ENCODE results near the gene SLX4IP.

The SLX4IP gene

DNA sequence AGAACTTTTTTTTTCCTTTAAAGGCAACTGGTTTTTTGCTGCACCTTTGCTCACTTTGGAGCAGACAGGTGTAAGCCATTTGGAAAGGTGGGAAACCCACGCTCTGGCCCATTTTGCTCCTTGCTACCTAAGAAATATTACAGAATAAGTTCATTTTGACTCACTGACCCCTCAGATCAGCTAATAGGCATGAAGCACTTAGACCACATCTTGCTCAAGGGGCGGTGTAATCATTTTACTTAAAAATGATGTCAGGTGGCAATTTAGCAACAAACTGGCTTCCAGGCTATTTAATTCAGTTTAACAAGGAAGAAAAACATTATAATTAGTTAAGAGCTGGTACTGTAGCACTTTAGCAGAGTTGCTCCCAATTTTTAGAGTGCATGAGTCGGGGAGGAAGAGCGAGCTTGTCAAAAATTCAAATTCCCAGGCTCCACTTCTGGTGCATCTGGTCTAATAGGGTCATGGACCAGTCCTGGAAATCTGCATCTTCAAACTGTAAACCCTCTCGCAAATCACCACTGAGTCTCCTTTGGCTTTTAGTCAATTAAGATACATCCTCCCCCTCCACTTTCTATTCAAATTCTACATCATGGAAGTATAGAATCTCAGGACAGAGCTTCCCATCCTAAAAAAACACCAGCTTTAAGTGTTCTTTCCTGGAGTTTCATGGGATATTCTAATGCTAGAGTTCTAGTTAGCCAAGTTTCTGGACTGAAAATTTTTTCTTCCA is 200.5 kb downstream of the SLX4IP start:
- H3K27me3 ChIP-seq (ENCODE audit: control insufficient read depth in 1 of 2, insufficient read depth in 1 of 2, low read length in 2 of 2): no peaks in the 10 kb centered on the region
- no peak overlapping the region for H2BK120ac ChIP-seq (ENCODE audit: low read depth, low read length)
- H2AK5ac ChIP-seq (ENCODE audit: low read length, severe bottlenecking): no peak overlapping the region
- H4K91ac ChIP-seq (ENCODE audit: low read length): no peak overlapping the region
- no peak overlapping the region for H2BK12ac ChIP-seq (ENCODE audit: low read length in 2 of 2)
- H4K8ac ChIP-seq (ENCODE audit: low read length): no peak overlapping the region
- H3K4me2 ChIP-seq (ENCODE audit: low read length, poor library complexity, severe bottlenecking): no peak overlapping the region
- H3K23ac ChIP-seq (ENCODE audit: low read length in 2 of 2): no peak overlapping the region
- H2BK5ac ChIP-seq (ENCODE audit: low read depth, low read length, poor library complexity, severe bottlenecking): no peak overlapping the region
- peaks cover 21% of the 10 kb centered on the region for H3K4me1 ChIP-seq (ENCODE audit: control insufficient read depth, insufficient read depth, low read depth, low read length)
- peaks cover 12% of the 10 kb centered on the region for H3K79me1 ChIP-seq (replicated peaks; ENCODE audit: low read length, poor library complexity, severe bottlenecking)
- peaks cover 23 to 25% of the 10 kb centered on the region in 2 experiments for H3K36me3 ChIP-seq (ENCODE audit: control insufficient read depth in 1 of 2, insufficient read depth in 2 of 2, low read depth in 1 of 2, low read length in 2 of 2)
- no peak overlapping the region for H3K4me3 ChIP-seq (ENCODE audit: insufficient read depth in 1 of 2, low read depth in 1 of 2, low read length in 2 of 2)
- peak overlapping the region; percentile 49 for H3K9ac ChIP-seq (ENCODE audit: low read length)
- no peak overlapping the region for H2BK15ac ChIP-seq (ENCODE audit: low read depth, poor library complexity, severe bottlenecking)
- no peak overlapping the region for H3K4ac ChIP-seq (ENCODE audit: low read depth in 1 of 2, low read length in 2 of 2)
- over 99% methylated on average over 4 of the region's 5 CpGs for WGBS
- DNase-seq: no peak
- H2AFZ ChIP-seq (ENCODE audit: low read depth, low read length): no peak overlapping the region
- H3K18ac ChIP-seq (ENCODE audit: low read depth in 1 of 2, low read length in 2 of 2): no peak overlapping the region
- H3K14ac ChIP-seq (ENCODE audit: low read length in 2 of 2): no peak overlapping the region
- H3K9me3 ChIP-seq (ENCODE audit: control insufficient read depth, low read length): no peaks in the 10 kb centered on the region
- H3K27ac ChIP-seq (ENCODE audit: low read length, poor library complexity, severe bottlenecking): peak overlapping the region; percentile 27

DNA sequence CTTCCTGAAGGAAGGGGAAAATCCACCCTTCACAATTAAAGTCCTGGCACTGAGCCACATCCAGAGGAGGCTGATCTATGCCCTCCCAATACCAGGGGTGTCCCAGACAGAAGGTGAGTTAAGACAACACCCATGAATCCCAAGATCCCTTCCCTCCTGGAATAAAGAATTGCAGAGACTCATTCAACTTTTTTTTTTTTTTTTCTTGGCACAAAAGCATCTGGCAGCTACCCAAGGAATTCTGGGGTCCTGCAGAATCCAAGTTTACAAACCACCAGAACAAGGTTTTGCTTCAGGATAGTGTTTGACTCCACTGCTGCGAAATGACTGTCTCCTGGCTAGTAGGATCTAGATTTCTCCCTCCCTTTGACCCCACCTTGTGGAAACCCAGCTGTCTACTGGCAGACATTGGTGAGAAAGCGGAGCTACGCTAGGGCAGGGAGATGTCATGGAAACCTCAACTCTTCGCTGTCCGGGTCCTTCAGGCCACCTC is 201.3 kb downstream of the SLX4IP start:
- Histone ChIP-seq H3K4ac (ENCODE audit: low read depth in 1 of 2, low read length in 2 of 2) (no peak overlapping the region), H4K8ac (ENCODE audit: low read length) (no peak overlapping the region), H3K27ac (ENCODE audit: low read length, poor library complexity, severe bottlenecking) (no peak overlapping the region), H3K23ac (ENCODE audit: low read length in 2 of 2) (no peak overlapping the region), H3K27me3 (ENCODE audit: control insufficient read depth in 1 of 2, insufficient read depth in 1 of 2, low read length in 2 of 2) (no peaks in the 10 kb centered on the region), H3K14ac (ENCODE audit: low read length in 2 of 2) (no peak overlapping the region), H3K4me1 (ENCODE audit: control insufficient read depth, insufficient read depth, low read depth, low read length) (peaks cover 21% of the 10 kb centered on the region), H3K18ac (ENCODE audit: low read depth in 1 of 2, low read length in 2 of 2) (peak overlapping the region in 1 of 2 experiments; percentile 54), H2BK12ac (ENCODE audit: low read length in 2 of 2) (peak overlapping the region in 1 of 2 experiments; percentile 3), H3K4me2 (ENCODE audit: low read length, poor library complexity, severe bottlenecking) (no peak overlapping the region), H2BK120ac (ENCODE audit: low read depth, low read length) (no peak overlapping the region), H3K9me3 (ENCODE audit: control insufficient read depth, low read length) (no peaks in the 10 kb centered on the region), H2AK5ac (ENCODE audit: low read length, severe bottlenecking) (no peak overlapping the region), H3K4me3 (ENCODE audit: insufficient read depth in 1 of 2, low read depth in 1 of 2, low read length in 2 of 2) (peak overlapping the region in 1 of 2 experiments; percentile 6), H2AFZ (ENCODE audit: low read depth, low read length) (no peak overlapping the region), H2BK5ac (ENCODE audit: low read depth, low read length, poor library complexity, severe bottlenecking) (no peak overlapping the region), H4K91ac (ENCODE audit: low read length) (no peak overlapping the region), H2BK15ac (ENCODE audit: low read depth, poor library complexity, severe bottlenecking) (no peak overlapping the region), H3K79me1 (replicated peaks; ENCODE audit: low read length, poor library complexity, severe bottlenecking) (peaks cover 12% of the 10 kb centered on the region), H3K9ac (ENCODE audit: low read length) (no peak overlapping the region), H3K36me3 (ENCODE audit: control insufficient read depth in 1 of 2, insufficient read depth in 2 of 2, low read depth in 1 of 2, low read length in 2 of 2) (peaks cover 27 to 32% of the 10 kb centered on the region in 2 experiments)
- 95% methylated on average over 5 of the region's 5 CpGs for WGBS
- peak; percentile 43 for DNase-seq

DNA sequence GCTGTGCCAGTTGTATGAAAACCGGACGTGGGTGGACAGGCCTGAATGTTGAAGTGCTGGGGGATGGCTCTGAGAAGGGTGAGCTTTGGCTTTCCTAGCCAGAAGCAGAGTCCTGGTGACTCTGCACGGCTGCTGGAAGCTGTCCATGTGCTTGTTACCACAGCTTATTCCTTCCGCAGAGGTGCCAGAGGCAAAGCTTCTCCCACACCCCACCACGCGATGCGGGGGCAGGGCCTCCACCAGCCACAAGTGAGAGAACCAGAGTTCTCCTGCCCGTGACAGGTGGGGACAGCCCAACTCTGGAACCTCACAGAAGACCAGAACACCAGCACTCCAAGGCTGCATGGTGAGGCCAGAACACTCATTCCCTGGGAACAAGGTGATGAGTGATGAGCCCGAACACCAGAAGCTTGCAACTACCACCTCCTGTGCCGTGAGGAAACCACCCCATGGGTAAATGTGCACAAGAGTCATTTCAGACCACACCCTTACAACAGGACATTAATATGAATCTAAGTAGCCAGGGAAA is 202.0 kb downstream of the SLX4IP start:
- H3K4me1 ChIP-seq (ENCODE audit: control insufficient read depth, insufficient read depth, low read depth, low read length): peaks cover 23% of the 10 kb centered on the region
- 97% methylated on average over 10 of the region's 10 CpGs for WGBS

GRCh38 chr20:10637563-10637962 is 202.5 kb downstream of the SLX4IP start:
- peaks cover 38 to 44% of the 10 kb centered on the region in 2 experiments for H3K36me3 ChIP-seq (ENCODE audit: control insufficient read depth in 1 of 2, insufficient read depth in 2 of 2, low read depth in 1 of 2, low read length in 2 of 2)
- no peak overlapping the region for H2AK5ac ChIP-seq (ENCODE audit: low read length, severe bottlenecking)
- H2AFZ ChIP-seq (ENCODE audit: low read depth, low read length): no peak overlapping the region
- peaks cover 12% of the 10 kb centered on the region for H3K79me1 ChIP-seq (replicated peaks; ENCODE audit: low read length, poor library complexity, severe bottlenecking)
- peaks cover 23% of the 10 kb centered on the region for H3K4me1 ChIP-seq (ENCODE audit: control insufficient read depth, insufficient read depth, low read depth, low read length)
- no peak overlapping the region for H3K27ac ChIP-seq (ENCODE audit: low read length, poor library complexity, severe bottlenecking)
- WGBS: 66% methylated on average over 6 of the region's 6 CpGs
- H3K23ac ChIP-seq (ENCODE audit: low read length in 2 of 2): no peak overlapping the region
- H2BK5ac ChIP-seq (ENCODE audit: low read depth, low read length, poor library complexity, severe bottlenecking): no peak overlapping the region
- no peak overlapping the region for H3K4ac ChIP-seq (ENCODE audit: low read depth in 1 of 2, low read length in 2 of 2)
- H2BK15ac ChIP-seq (ENCODE audit: low read depth, poor library complexity, severe bottlenecking): no peak overlapping the region
- no peaks in the 10 kb centered on the region for H3K9me3 ChIP-seq (ENCODE audit: control insufficient read depth, low read length)
- no peak overlapping the region for H2BK12ac ChIP-seq (ENCODE audit: low read length in 2 of 2)
- H3K4me3 ChIP-seq (ENCODE audit: insufficient read depth in 1 of 2, low read depth in 1 of 2, low read length in 2 of 2): no peak overlapping the region
- H3K14ac ChIP-seq (ENCODE audit: low read length in 2 of 2): no peak overlapping the region
- H2BK120ac ChIP-seq (ENCODE audit: low read depth, low read length): no peak overlapping the region
- no peak overlapping the region for H4K8ac ChIP-seq (ENCODE audit: low read length)
- H3K9ac ChIP-seq (ENCODE audit: low read length): peak overlapping the region; percentile 2
- H3K27me3 ChIP-seq (ENCODE audit: control insufficient read depth in 1 of 2, insufficient read depth in 1 of 2, low read length in 2 of 2): no peaks in the 10 kb centered on the region
- no peak overlapping the region for H4K91ac ChIP-seq (ENCODE audit: low read length)
- H3K18ac ChIP-seq (ENCODE audit: low read depth in 1 of 2, low read length in 2 of 2): no peak overlapping the region
- no peak overlapping the region for H3K4me2 ChIP-seq (ENCODE audit: low read length, poor library complexity, severe bottlenecking)
- DNase-seq: no peak

More for the DNA sequence above, 202.0 kb downstream of the SLX4IP start:
- H3K9me3 ChIP-seq (ENCODE audit: control insufficient read depth, low read length): no peaks in the 10 kb centered on the region
- peak overlapping the region in 1 of 2 experiments; percentile 28 for H3K18ac ChIP-seq (ENCODE audit: low read depth in 1 of 2, low read length in 2 of 2)
- H3K27ac ChIP-seq (ENCODE audit: low read length, poor library complexity, severe bottlenecking): no peak overlapping the region
- no peak overlapping the region for H2BK5ac ChIP-seq (ENCODE audit: low read depth, low read length, poor library complexity, severe bottlenecking)
- H3K9ac ChIP-seq (ENCODE audit: low read length): peak overlapping the region; percentile 2
- H3K79me1 ChIP-seq (replicated peaks; ENCODE audit: low read length, poor library complexity, severe bottlenecking): peaks cover 12% of the 10 kb centered on the region
- no peak for DNase-seq
- no peak overlapping the region for H4K91ac ChIP-seq (ENCODE audit: low read length)
- H3K4me2 ChIP-seq (ENCODE audit: low read length, poor library complexity, severe bottlenecking): no peak overlapping the region
- H3K4me3 ChIP-seq (ENCODE audit: insufficient read depth in 1 of 2, low read depth in 1 of 2, low read length in 2 of 2): peak overlapping the region in 1 of 2 experiments; percentile 6
- peaks cover 35 to 40% of the 10 kb centered on the region in 2 experiments for H3K36me3 ChIP-seq (ENCODE audit: control insufficient read depth in 1 of 2, insufficient read depth in 2 of 2, low read depth in 1 of 2, low read length in 2 of 2)
- H3K14ac ChIP-seq (ENCODE audit: low read length in 2 of 2): peak overlapping the region in 1 of 2 experiments; percentile 74
- no peaks in the 10 kb centered on the region for H3K27me3 ChIP-seq (ENCODE audit: control insufficient read depth in 1 of 2, insufficient read depth in 1 of 2, low read length in 2 of 2)
- H2AFZ ChIP-seq (ENCODE audit: low read depth, low read length): no peak overlapping the region
- H2BK15ac ChIP-seq (ENCODE audit: low read depth, poor library complexity, severe bottlenecking): no peak overlapping the region
- no peak overlapping the region for H3K23ac ChIP-seq (ENCODE audit: low read length in 2 of 2)
- H2AK5ac ChIP-seq (ENCODE audit: low read length, severe bottlenecking): no peak overlapping the region
- H3K4ac ChIP-seq (ENCODE audit: low read depth in 1 of 2, low read length in 2 of 2): peak overlapping the region in 1 of 2 experiments; percentile 7
- H2BK12ac ChIP-seq (ENCODE audit: low read length in 2 of 2): peak overlapping the region; percentile 31 to 80
- H2BK120ac ChIP-seq (ENCODE audit: low read depth, low read length): no peak overlapping the region
- peak overlapping the region; percentile 66 for H4K8ac ChIP-seq (ENCODE audit: low read length)
